HepG2 (cell line): Measurements from ENCODE around the gene CSF3R. TPM values are rescaled to one million over a fixed set of nuclear protein-coding genes. Genes with fewer than 3 reads are reported as not detected.
A peak's percentile ranks its signal among the peaks of the same experiment; 100 is the strongest.

Experiments used
- DMAP1 ChIP-seq: IDR thresholded peaks from 2 replicates; pipeline ENCODE4 v1.6.1; 2016
- FOXA3 ChIP-seq: IDR thresholded peaks from 2 replicates; pipeline ENCODE4 v1.6.1; 2016; ENCODE audit warnings: missing genetic modification reagents, missing compliant biosample characterization
- GATAD1 ChIP-seq: IDR thresholded peaks from 2 replicates; pipeline ENCODE4 v1.6.1; 2016; ENCODE audit warnings: missing genetic modification reagents, missing compliant biosample characterization
- KDM5A ChIP-seq: fragments of 200-600 bp; sonication (generic); IDR thresholded peaks from 2 replicates; pipeline ENCODE4 v1.7.0; 2018; ENCODE audit warnings: antibody characterized with exemption, mild to moderate bottlenecking, low read length, borderline replicate concordance
- POLR2AphosphoS2 ChIP-seq: IDR thresholded peaks from 2 replicates; pipeline ENCODE4 v1.6.1; 2011; ENCODE audit warnings: low read depth, low read length, improper control_type of control experiment
- RAD21 ChIP-seq: fragments of 450-650 bp; formaldehyde crosslinking; IDR thresholded peaks from 2 replicates; pipeline ENCODE4 v1.5.0; 2020; ENCODE audit warnings: mild to moderate bottlenecking
- TP53 ChIP-seq: sonication (generic); formaldehyde crosslinking; conservative IDR thresholded peaks from 2 replicates; pipeline ENCODE4 v1.4.0; 2020; ENCODE audit warnings: missing genetic modification reagents
- ZFP36L1 ChIP-seq: sonication (generic); formaldehyde crosslinking; IDR thresholded peaks from 2 replicates; pipeline ENCODE4 v1.8.0; 2022; ENCODE audit warnings: mild to moderate bottlenecking, missing genetic modification reagents, moderate library complexity
- ZFP82 ChIP-seq: sonication (generic); formaldehyde crosslinking; IDR thresholded peaks from 2 replicates; pipeline ENCODE4 v1.5.1; 2020; ENCODE audit warnings: mild to moderate bottlenecking, missing genetic modification reagents, borderline replicate concordance
- ZFYVE20 ChIP-seq: sonication (generic); formaldehyde crosslinking; IDR thresholded peaks from 2 replicates; pipeline ENCODE4 v1.8.0; 2023; ENCODE audit warnings: low read depth, mild to moderate bottlenecking, moderate library complexity, missing genetic modification reagents, borderline replicate concordance
- ZNF143 ChIP-seq: sonication (generic); formaldehyde crosslinking; IDR thresholded peaks from 2 replicates; pipeline ENCODE4 v1.4.0; 2020; ENCODE audit warnings: missing genetic modification reagents
- ZNF3 ChIP-seq: IDR thresholded peaks from 2 replicates; pipeline ENCODE4 v1.7.0; 2017; ENCODE audit warnings: inconsistent platforms
- ZNF567 ChIP-seq: sonication (generic); formaldehyde crosslinking; IDR thresholded peaks from 2 replicates; pipeline ENCODE4 v1.8.1; 2023; ENCODE audit warnings: mild to moderate bottlenecking, missing genetic modification reagents, borderline replicate concordance
- ZNF589 ChIP-seq: sonication (generic); formaldehyde crosslinking; conservative IDR thresholded peaks from 2 replicates; pipeline ENCODE4 v1.8.0; 2022; ENCODE audit warnings: mild to moderate bottlenecking, moderate library complexity, missing genetic modification reagents
- ZNF891 ChIP-seq: sonication (generic); formaldehyde crosslinking; IDR thresholded peaks from 2 replicates; pipeline ENCODE4 v1.5.0; 2020; ENCODE audit warnings: mild to moderate bottlenecking, missing genetic modification reagents
- polyA plus RNA-seq, 8 experiments: library from polyadenylated mRNA; depleted of rRNA in 3 of 8; stranded (reverse) in 7 of 8; unstranded in 1 of 8; fragments of >200 nt; fragmentation: Illumina TruSeq in 4 of 8; extraction: Trizol in 4 of 8; gene quantifications; 2 replicates each; pipeline versions ENCODE4 v1.2.1 to v1.2.3, GENCODE V29; 2011 to 2016; ENCODE audit warnings: low read depth in 4 of 8, missing spikeins in 1 of 8, mixed read lengths in 1 of 8; ENCODE audit not compliant: insufficient read depth in 1 of 8
- total RNA-seq, 5 experiments: library from RNA; depleted of rRNA; stranded (reverse); fragments of >200 nt; fragmentation: Illumina TruSeq; extraction: Trizol; gene quantifications; 2 replicates each; pipeline ENCODE4 v1.2.3, GENCODE V29; 2016; ENCODE audit warnings: low read depth in 1 of 5
- TF ChIP-seq, protein P1 (sequence below): IDR thresholded peaks from 2 replicates; pipeline ENCODE4 v1.6.1; 2016; ENCODE audit warnings: low read depth, control low read depth
- TF ChIP-seq, protein P2 (sequence below): sonication (generic); formaldehyde crosslinking; IDR thresholded peaks from 2 replicates; pipeline ENCODE4 v1.8.0; 2022; ENCODE audit warnings: mild to moderate bottlenecking, missing genetic modification reagents, borderline replicate concordance
- TF ChIP-seq, protein P3 (sequence below): fragments of 450-650 bp; IDR thresholded peaks from 2 replicates; pipeline ENCODE4 v1.6.1; 2017
- TF ChIP-seq, protein P4 (sequence below): sonication (generic); formaldehyde crosslinking; conservative IDR thresholded peaks from 2 replicates; pipeline ENCODE4 v1.4.0; 2020; ENCODE audit warnings: missing genetic modification reagents
- TF ChIP-seq, protein P5 (sequence below): sonication (generic); formaldehyde crosslinking; IDR thresholded peaks from 2 replicates; pipeline ENCODE4 v1.4.0; 2020; ENCODE audit warnings: missing genetic modification reagents, borderline replicate concordance
- TF ChIP-seq, protein P6 (sequence below): sonication (generic); formaldehyde crosslinking; IDR thresholded peaks from 2 replicates; pipeline ENCODE4 v1.4.0; 2020; ENCODE audit warnings: low read depth, mild to moderate bottlenecking, missing genetic modification reagents

CSF3R gene
- total and polyA plus RNA-seq, 2 of the 13 experiments (the other 11 are each of a cell fraction or from before 2014, with no cell fraction given) = 11.9 to 28.8 TPM

DNA sequence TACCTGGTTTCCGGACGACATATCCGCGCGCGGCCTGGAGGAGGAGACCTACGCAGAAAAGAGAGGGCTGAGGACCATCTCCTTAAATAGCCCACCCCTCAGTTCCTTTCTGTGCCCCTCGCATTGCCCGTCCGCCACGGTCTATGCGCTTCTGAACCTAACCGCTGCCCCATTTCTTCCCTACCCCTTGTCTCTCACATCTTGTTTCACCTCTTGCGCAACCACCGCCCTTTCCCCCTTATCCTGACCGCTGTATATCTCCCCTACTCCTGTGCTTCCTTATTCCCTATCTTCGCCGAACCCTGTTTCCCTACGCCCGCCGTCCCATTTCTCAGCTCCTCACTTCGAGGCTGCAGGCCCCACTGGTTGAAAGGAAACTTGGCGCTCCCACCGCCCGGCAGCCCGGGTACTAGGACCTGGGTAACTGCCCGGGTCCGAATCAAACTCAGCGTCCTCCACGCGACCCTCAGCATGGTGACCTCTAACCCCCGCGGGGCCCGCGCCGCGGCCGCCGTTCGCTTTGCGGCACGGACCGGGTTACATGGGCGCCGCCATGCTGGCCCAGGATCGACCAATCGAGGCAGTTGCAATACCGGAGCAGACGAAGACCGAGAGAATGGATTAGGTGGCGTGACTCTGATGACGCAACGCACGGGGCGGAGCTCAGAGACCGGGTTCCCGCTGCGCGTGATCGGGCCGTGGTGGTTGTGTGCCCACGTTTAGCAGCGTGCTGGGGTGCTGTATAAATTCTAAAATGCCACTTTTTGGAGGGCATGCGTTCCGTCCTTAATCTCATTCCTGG is 18.7 kb downstream of the CSF3R start, which contains the start of gene MRPS15 (continued):
- TF ChIP-seq, protein P1, sequence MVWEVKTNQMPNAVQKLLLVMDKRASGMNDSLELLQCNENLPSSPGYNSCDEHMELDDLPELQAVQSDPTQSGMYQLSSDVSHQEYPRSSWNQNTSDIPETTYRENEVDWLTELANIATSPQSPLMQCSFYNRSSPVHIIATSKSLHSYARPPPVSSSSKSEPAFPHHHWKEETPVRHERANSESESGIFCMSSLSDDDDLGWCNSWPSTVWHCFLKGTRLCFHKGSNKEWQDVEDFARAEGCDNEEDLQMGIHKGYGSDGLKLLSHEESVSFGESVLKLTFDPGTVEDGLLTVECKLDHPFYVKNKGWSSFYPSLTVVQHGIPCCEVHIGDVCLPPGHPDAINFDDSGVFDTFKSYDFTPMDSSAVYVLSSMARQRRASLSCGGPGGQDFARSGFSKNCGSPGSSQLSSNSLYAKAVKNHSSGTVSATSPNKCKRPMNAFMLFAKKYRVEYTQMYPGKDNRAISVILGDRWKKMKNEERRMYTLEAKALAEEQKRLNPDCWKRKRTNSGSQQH (CRISPR knock-in tag) = peak; percentile 90; the same call in 1 of the 2 replicates
- no peak for TF ChIP-seq ZFP36L1
- peak; percentile 83 for TF ChIP-seq FOXA3 (CRISPR knock-in tag)
- TF ChIP-seq, protein P2, sequence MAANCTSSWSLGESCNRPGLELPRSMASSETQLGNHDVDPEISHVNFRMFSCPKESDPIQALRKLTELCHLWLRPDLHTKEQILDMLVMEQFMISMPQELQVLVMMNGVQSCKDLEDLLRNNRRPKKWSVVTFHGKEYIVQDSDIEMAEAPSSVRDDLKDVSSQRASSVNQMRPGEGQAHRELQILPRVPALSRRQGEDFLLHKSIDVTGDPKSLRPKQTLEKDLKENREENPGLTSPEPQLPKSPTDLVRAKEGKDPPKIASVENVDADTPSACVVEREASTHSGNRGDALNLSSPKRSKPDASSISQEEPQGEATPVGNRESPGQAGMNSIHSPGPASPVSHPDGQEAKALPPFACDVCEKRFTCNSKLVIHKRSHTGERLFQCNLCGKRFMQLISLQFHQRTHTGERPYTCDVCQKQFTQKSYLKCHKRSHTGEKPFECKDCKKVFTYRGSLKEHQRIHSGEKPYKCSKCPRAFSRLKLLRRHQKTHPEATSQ (CRISPR knock-in tag) = 0 out of 2 replicates have a peak, but pooled peaks have one; percentile 19
- TF ChIP-seq ZFP82 (CRISPR knock-in tag) = peak; percentile 85; the same call in 1 of the 2 replicates
- no peak for TF ChIP-seq ZFYVE20
- peak; percentile 100 for TF ChIP-seq POLR2AphosphoS2
- TF ChIP-seq GATAD1 = peak; percentile 97
- peak; percentile 91 for TF ChIP-seq DMAP1 (CRISPR knock-in tag)
- 0 out of 2 replicates have a peak, but pooled peaks have one; percentile 12 for TF ChIP-seq ZNF567 (CRISPR knock-in tag)
- peak; percentile 98 for TF ChIP-seq KDM5A
- TF ChIP-seq ZNF589 (CRISPR knock-in tag) = peak; percentile 60; the same call in 1 of the 2 replicates
- peak; percentile 39; the same call in 1 of the 2 replicates for TF ChIP-seq ZNF891 (CRISPR knock-in tag)
- TF ChIP-seq ZNF3 = no peak
- peak; percentile 68 for TF ChIP-seq ZNF143 (CRISPR knock-in tag)
- TF ChIP-seq, protein P3, sequence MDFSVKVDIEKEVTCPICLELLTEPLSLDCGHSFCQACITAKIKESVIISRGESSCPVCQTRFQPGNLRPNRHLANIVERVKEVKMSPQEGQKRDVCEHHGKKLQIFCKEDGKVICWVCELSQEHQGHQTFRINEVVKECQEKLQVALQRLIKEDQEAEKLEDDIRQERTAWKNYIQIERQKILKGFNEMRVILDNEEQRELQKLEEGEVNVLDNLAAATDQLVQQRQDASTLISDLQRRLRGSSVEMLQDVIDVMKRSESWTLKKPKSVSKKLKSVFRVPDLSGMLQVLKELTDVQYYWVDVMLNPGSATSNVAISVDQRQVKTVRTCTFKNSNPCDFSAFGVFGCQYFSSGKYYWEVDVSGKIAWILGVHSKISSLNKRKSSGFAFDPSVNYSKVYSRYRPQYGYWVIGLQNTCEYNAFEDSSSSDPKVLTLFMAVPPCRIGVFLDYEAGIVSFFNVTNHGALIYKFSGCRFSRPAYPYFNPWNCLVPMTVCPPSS = no peak
- TF ChIP-seq, protein P4, sequence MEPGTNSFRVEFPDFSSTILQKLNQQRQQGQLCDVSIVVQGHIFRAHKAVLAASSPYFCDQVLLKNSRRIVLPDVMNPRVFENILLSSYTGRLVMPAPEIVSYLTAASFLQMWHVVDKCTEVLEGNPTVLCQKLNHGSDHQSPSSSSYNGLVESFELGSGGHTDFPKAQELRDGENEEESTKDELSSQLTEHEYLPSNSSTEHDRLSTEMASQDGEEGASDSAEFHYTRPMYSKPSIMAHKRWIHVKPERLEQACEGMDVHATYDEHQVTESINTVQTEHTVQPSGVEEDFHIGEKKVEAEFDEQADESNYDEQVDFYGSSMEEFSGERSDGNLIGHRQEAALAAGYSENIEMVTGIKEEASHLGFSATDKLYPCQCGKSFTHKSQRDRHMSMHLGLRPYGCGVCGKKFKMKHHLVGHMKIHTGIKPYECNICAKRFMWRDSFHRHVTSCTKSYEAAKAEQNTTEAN (CRISPR knock-in tag) = no peak; the same call in none of the 2 replicates
- TF ChIP-seq, protein P5, sequence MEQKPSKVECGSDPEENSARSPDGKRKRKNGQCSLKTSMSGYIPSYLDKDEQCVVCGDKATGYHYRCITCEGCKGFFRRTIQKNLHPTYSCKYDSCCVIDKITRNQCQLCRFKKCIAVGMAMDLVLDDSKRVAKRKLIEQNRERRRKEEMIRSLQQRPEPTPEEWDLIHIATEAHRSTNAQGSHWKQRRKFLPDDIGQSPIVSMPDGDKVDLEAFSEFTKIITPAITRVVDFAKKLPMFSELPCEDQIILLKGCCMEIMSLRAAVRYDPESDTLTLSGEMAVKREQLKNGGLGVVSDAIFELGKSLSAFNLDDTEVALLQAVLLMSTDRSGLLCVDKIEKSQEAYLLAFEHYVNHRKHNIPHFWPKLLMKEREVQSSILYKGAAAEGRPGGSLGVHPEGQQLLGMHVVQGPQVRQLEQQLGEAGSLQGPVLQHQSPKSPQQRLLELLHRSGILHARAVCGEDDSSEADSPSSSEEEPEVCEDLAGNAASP (CRISPR knock-in tag) = peak; percentile 82
- TF ChIP-seq, protein P6, sequence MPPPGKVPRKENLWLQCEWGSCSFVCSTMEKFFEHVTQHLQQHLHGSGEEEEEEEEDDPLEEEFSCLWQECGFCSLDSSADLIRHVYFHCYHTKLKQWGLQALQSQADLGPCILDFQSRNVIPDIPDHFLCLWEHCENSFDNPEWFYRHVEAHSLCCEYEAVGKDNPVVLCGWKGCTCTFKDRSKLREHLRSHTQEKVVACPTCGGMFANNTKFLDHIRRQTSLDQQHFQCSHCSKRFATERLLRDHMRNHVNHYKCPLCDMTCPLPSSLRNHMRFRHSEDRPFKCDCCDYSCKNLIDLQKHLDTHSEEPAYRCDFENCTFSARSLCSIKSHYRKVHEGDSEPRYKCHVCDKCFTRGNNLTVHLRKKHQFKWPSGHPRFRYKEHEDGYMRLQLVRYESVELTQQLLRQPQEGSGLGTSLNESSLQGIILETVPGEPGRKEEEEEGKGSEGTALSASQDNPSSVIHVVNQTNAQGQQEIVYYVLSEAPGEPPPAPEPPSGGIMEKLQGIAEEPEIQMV (CRISPR knock-in tag) = 0 out of 2 replicates have a peak, but pooled peaks have one; percentile 69
- TF ChIP-seq TP53 (CRISPR knock-in tag) = peak; percentile 21; the same call in 1 of the 2 replicates
- TF ChIP-seq RAD21 = peak; percentile 26; the same call in 1 of the 2 replicates
